ENCODE measurements around the gene RSRP1.
"Not testable (repeated sequence)": the region's sequence is repeated elsewhere in the genome, so short reads cannot be mapped to it uniquely, and the experiment has no call there.

RSRP1 gene

GRCh38 chr1:25247024-25247828 lies at the start of gene RSRP1:
Gene RSRP1 (minus strand): TSS chr1:25247454. CDS start chr1:25246963, 491 bp downstream.
- DNase-seq, result peak; percentile 97

GRCh38 chr1:25296501-25296900 lies 49.2 kb upstream of the RSRP1 start:
- not testable (repeated sequence) for DNase-seq

- DNase-seq, result not testable (repeated sequence)
Observed at GRCh38 chr1:25294889-25295826, 47.9 kb upstream of the RSRP1 start.

- not testable (repeated sequence) for DNase-seq
Observed at GRCh38 chr1:25293426-25293825, 46.2 kb upstream of the RSRP1 start.

- not testable (repeated sequence) for DNase-seq
Observed at GRCh38 chr1:25290043-25290442, 42.8 kb upstream of the RSRP1 start.

- DNase-seq, result not testable (repeated sequence)
Observed at GRCh38 chr1:25288573-25289101, 41.4 kb upstream of the RSRP1 start.

GRCh38 chr1:25287164-25287563 lies 39.9 kb upstream of the RSRP1 start:
- not testable (repeated sequence) for DNase-seq

GRCh38 chr1:25285862-25286261 lies 38.6 kb upstream of the RSRP1 start:
- DNase-seq, result not testable (repeated sequence)

- not testable (repeated sequence) for DNase-seq
Observed at GRCh38 chr1:25279693-25280111, 32.4 kb upstream of the RSRP1 start.

GRCh38 chr1:25278790-25279189 lies 31.5 kb upstream of the RSRP1 start:
- not testable (repeated sequence) for DNase-seq

- DNase-seq, result not testable (repeated sequence)
Observed at GRCh38 chr1:25278358-25278757, 31.1 kb upstream of the RSRP1 start.

- not testable (repeated sequence) for DNase-seq
Observed at GRCh38 chr1:25277295-25277694, 30.0 kb upstream of the RSRP1 start.

GRCh38 chr1:25275648-25276047 lies 28.4 kb upstream of the RSRP1 start:
- DNase-seq, result not testable (repeated sequence)

- DNase-seq, result not testable (repeated sequence)
Observed at GRCh38 chr1:25272238-25272637, 25.0 kb upstream of the RSRP1 start, which contains the start of gene RHD. Gene RHD (plus strand): TSS chr1:25272509. CDS start chr1:25272548, 39 bp downstream.

GRCh38 chr1:25268143-25268760 lies 21.0 kb upstream of the RSRP1 start:
- not testable (repeated sequence) for DNase-seq

- DNase-seq, result peak; percentile 59
Observed at GRCh38 chr1:25267288-25268142, 20.3 kb upstream of the RSRP1 start.

GRCh38 chr1:25266554-25267287 lies 19.5 kb upstream of the RSRP1 start:
- not testable (repeated sequence) for DNase-seq

GRCh38 chr1:25260336-25260735 lies 13.1 kb upstream of the RSRP1 start:
- not testable (repeated sequence) for DNase-seq

- not testable (repeated sequence) for DNase-seq
Observed at GRCh38 chr1:25259813-25260212, 12.6 kb upstream of the RSRP1 start.

GRCh38 chr1:25257196-25257595 lies 9.9 kb upstream of the RSRP1 start:
- DNase-seq, result no peak

GRCh38 chr1:25256578-25256965 lies 9.3 kb upstream of the RSRP1 start:
- no peak for DNase-seq

Data from NCI-H1694 (cell line).